ENCODE measurements around the gene ZNF860. TPM values are rescaled to one million over a fixed set of nuclear protein-coding genes. Genes with fewer than 3 reads are reported as not detected.
A peak's percentile ranks its signal among the peaks of the same experiment; 100 is the strongest.

ZNF860 gene
- polyA plus RNA-seq, 1 of the 3 experiments (the other 2 are of a cell fraction), result not detected

DNA sequence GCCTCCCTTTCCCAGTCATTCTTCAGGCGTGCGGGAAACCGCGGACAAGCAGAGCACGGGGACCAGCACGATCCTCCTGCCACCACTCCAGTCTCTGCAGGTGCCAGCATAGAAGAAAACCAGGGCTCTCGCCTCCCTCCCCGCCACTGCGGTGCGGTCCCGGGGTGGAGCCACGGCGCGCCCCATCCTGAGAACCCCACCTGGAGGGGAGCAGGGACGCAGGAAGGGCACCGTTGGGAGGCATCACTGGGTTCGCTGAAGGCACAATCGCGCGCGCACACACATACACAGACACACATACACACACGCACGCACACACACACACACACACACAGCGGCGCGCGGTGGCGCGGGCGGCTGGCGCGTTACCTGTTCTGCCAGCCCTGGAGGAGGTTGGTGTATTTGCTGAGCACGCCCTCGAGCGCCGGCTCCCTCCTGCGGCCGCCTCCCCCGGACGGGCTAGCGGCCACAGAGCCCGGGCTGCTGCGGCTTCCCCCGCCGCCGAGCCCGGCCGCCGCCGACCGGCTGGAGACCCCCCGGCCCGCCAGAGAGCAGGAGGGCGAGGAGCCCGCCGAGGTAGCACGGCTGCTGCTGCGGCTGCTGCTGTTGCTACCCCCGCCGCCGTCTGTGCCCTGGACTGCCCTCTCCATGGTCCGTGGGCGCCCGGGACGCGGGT lies 882 bp upstream of the ZNF860 start:
- Histone ChIP-seq H3K27ac (ENCODE audit: low read depth in 2 of 2, low read length in 1 of 2) (no peak overlapping the region), H3K9me2 (no peaks in the 10 kb centered on the region), H3K36me3 (replicated peaks in 1 of 2; ENCODE audit: control insufficient read depth in 1 of 2, insufficient read depth in 2 of 2, low read length in 1 of 2) (no peaks in the 10 kb centered on the region), H3K27me3 (ENCODE audit: insufficient read depth) (peaks cover 9% of the 10 kb centered on the region; the same call in 1 of the 2 replicates), H3K4me1 (ENCODE audit: control insufficient read depth in 1 of 2, insufficient read depth in 2 of 2, low read depth in 1 of 2, low read length in 1 of 2) (peaks cover 5 to 11% of the 10 kb centered on the region in 2 experiments; a peak in 2 of 4 replicates), H4K20me1 (ENCODE audit: insufficient read depth) (no peaks in the 10 kb centered on the region), H3K79me2 (ENCODE audit: insufficient read depth) (no peaks in the 10 kb centered on the region), H3F3A (replicated peaks; ENCODE audit: insufficient read depth) (no peaks in the 10 kb centered on the region), H3K4me3 (ENCODE audit: low read depth in 2 of 2, low read length in 1 of 2) (peak overlapping the region; percentile 55 to 61), H3K9ac (no peak overlapping the region), H3K4me2 (peak overlapping the region; percentile 86), H2AFZ (ENCODE audit: low read depth) (peak overlapping the region; percentile 74; the same call in 1 of the 2 replicates), H3K9me3 (no peaks in the 10 kb centered on the region)
- POLR2A ChIA-PET, result no interaction called here
- peak; percentile 83 for DNase-seq
- CTCF ChIA-PET, result interaction anchor here (0.5 to 0.6 kb wide), 2 partner anchors 19 to 531 kb away, joined by 3 read pairs; no protein-coding TSS in a partner anchor
- no peak for TF ChIP-seq FOXM1 (IDR thresholded peaks at IDR 0.05; ENCODE audit: low read depth)
- peak; percentile 32; the same call in 1 of the 2 replicates for TF ChIP-seq MXI1 (IDR thresholded peaks at IDR 0.05; ENCODE audit: low read depth, low read length)
- WGBS (ENCODE audit: low lambda C conversion rate), result 0% methylated on average over 14 of the region's 66 CpGs

DNA sequence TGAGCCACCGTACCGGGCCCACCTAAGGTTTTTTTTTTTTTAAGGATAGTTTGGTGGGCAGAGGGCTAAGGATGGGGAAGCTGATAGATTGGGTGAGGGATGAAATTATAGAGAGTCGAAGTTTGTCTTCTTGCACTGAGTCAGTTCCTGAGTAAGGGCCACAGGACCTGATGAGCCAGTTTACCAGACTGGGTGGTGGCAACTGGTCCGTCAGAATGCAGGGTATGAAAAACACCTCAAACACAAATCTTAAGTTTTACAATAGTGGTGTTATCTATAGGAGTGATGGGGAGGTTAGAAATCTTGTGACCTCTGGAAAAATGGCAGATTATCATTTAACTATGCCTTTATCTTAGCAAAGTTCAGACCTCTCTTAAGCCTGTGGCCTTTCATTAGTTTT lies 2.8 kb downstream of the ZNF860 start:
- Histone ChIP-seq H3K4me2 (no peak overlapping the region), H3K36me3 (replicated peaks in 1 of 2; ENCODE audit: control insufficient read depth in 1 of 2, insufficient read depth in 2 of 2, low read length in 1 of 2) (no peaks in the 10 kb centered on the region), H3F3A (replicated peaks; ENCODE audit: insufficient read depth) (no peaks in the 10 kb centered on the region), H3K9me2 (no peaks in the 10 kb centered on the region), H3K4me3 (ENCODE audit: low read depth in 2 of 2, low read length in 1 of 2) (no peak overlapping the region), H2AFZ (ENCODE audit: low read depth) (no peak overlapping the region), H4K20me1 (ENCODE audit: insufficient read depth) (no peaks in the 10 kb centered on the region), H3K27ac (ENCODE audit: low read depth in 2 of 2, low read length in 1 of 2) (no peak overlapping the region), H3K27me3 (ENCODE audit: insufficient read depth) (peaks cover 4% of the 10 kb centered on the region; the same call in 1 of the 2 replicates), H3K4me1 (ENCODE audit: control insufficient read depth in 1 of 2, insufficient read depth in 2 of 2, low read depth in 1 of 2, low read length in 1 of 2) (peaks cover 5 to 11% of the 10 kb centered on the region in 2 experiments; a peak in 2 of 4 replicates), H3K79me2 (ENCODE audit: insufficient read depth) (no peaks in the 10 kb centered on the region), H3K9ac (no peak overlapping the region), H3K9me3 (no peaks in the 10 kb centered on the region)
- ChIA-PET CTCF (interaction anchor here (2.2 to 5.1 kb wide), 2 partner anchors 12 to 35 kb away, joined by 7 to 20 read pairs; no protein-coding TSS in a partner anchor), POLR2A (no interaction called here)
- WGBS (ENCODE audit: low lambda C conversion rate), result 72% methylated on average over 4 of the region's 4 CpGs
- DNase-seq, result no peak
- TF ChIP-seq FOSL2 (IDR thresholded peaks at IDR 0.05; ENCODE audit: borderline replicate concordance, low read depth), result no peak
- TF ChIP-seq POLR2AphosphoS5 (IDR thresholded peaks at IDR 0.05; ENCODE audit: low read depth, low read length), result no peak
- TF ChIP-seq PBX3 (IDR thresholded peaks at IDR 0.05), result no peak
- TF ChIP-seq JUND (IDR thresholded peaks at IDR 0.05), result no peak
- no peak for TF ChIP-seq CHD2 (IDR thresholded peaks at IDR 0.05; ENCODE audit: low read length, partially characterized antibody)
- TF ChIP-seq, protein P1, sequence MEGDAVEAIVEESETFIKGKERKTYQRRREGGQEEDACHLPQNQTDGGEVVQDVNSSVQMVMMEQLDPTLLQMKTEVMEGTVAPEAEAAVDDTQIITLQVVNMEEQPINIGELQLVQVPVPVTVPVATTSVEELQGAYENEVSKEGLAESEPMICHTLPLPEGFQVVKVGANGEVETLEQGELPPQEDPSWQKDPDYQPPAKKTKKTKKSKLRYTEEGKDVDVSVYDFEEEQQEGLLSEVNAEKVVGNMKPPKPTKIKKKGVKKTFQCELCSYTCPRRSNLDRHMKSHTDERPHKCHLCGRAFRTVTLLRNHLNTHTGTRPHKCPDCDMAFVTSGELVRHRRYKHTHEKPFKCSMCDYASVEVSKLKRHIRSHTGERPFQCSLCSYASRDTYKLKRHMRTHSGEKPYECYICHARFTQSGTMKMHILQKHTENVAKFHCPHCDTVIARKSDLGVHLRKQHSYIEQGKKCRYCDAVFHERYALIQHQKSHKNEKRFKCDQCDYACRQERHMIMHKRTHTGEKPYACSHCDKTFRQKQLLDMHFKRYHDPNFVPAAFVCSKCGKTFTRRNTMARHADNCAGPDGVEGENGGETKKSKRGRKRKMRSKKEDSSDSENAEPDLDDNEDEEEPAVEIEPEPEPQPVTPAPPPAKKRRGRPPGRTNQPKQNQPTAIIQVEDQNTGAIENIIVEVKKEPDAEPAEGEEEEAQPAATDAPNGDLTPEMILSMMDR (IDR thresholded peaks at IDR 0.05), result no peak
- no peak for TF ChIP-seq GABPA (IDR thresholded peaks at IDR 0.05; ENCODE audit: low read depth)
- no peak for TF ChIP-seq RXRA (IDR thresholded peaks at IDR 0.05; ENCODE audit: borderline replicate concordance, low read depth)
- no peak for TF ChIP-seq NRF1 (IDR thresholded peaks at IDR 0.05; ENCODE audit: low read depth, low read length)
- TF ChIP-seq ELF1 (IDR thresholded peaks at IDR 0.05), result no peak
- TF ChIP-seq FOXM1 (IDR thresholded peaks at IDR 0.05; ENCODE audit: low read depth), result no peak
- no peak for TF ChIP-seq MEF2A (IDR thresholded peaks at IDR 0.05; ENCODE audit: borderline replicate concordance, low read depth)
- no peak for TF ChIP-seq RFX5 (IDR thresholded peaks at IDR 0.05; ENCODE audit: low read length)
- no peak for TF ChIP-seq TCF12 (IDR thresholded peaks at IDR 0.05)
- TF ChIP-seq RCOR1 (IDR thresholded peaks at IDR 0.05; ENCODE audit: low read length), result no peak
- TF ChIP-seq GATA2 (CRISPR knock-in tag; IDR thresholded peaks at IDR 0.05), result no peak
- TF ChIP-seq REST (IDR thresholded peaks at IDR 0.05; ENCODE audit: low read depth, low read length), result no peak
- TF ChIP-seq, protein P2, sequence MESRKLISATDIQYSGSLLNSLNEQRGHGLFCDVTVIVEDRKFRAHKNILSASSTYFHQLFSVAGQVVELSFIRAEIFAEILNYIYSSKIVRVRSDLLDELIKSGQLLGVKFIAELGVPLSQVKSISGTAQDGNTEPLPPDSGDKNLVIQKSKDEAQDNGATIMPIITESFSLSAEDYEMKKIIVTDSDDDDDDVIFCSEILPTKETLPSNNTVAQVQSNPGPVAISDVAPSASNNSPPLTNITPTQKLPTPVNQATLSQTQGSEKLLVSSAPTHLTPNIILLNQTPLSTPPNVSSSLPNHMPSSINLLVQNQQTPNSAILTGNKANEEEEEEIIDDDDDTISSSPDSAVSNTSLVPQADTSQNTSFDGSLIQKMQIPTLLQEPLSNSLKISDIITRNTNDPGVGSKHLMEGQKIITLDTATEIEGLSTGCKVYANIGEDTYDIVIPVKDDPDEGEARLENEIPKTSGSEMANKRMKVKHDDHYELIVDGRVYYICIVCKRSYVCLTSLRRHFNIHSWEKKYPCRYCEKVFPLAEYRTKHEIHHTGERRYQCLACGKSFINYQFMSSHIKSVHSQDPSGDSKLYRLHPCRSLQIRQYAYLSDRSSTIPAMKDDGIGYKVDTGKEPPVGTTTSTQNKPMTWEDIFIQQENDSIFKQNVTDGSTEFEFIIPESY (IDR thresholded peaks at IDR 0.05; ENCODE audit: borderline replicate concordance, low read depth), result no peak
- no peak for TF ChIP-seq FOXJ3 (CRISPR knock-in tag; IDR thresholded peaks at IDR 0.05)
